GDM1 (cell line): ENCODE results near the gene FILIP1.
"Not testable (repeated sequence)": the region's sequence is repeated elsewhere in the genome, so short reads cannot be mapped to it uniquely, and the experiment has no call there.

Source experiments
- DNase-seq: peaks from one replicate; lab custom pipeline; 2025; lab: John Stamatoyannopoulos, UW

FILIP1 gene

GRCh38 chr6:75449630-75450206 is 43.9 kb downstream of the FILIP1 start:
- DNase-seq = no peak

DNA sequence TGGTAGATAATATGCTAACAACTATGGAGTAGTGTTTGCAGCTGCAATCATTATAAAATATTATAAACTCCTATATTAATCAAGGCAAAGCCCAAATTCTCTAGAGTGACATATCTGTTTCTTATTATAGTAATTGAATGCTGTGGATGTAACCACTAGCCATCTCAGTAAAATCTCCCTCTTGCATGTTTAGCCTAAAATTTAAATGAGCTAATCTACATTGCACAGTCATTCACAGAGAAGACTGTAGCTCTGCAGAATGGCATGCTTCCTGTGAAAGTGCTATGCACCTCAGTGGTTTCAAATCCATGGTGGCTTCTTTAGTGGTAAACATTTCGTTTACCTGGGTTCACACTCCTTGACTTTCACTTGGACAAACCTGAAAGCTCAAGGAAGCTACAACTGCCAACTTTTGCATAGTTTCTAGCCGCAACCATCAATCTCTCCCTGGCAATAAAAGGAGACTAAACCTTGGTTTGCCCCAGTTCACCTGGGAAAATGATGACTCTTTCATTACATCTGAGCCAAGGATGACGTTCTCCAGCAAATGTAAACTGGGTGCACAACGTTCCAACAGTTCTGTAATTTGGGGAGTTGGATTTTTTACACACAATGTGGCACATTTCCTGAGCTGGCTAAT is 47.2 kb downstream of the FILIP1 start:
- no peak for DNase-seq

DNA sequence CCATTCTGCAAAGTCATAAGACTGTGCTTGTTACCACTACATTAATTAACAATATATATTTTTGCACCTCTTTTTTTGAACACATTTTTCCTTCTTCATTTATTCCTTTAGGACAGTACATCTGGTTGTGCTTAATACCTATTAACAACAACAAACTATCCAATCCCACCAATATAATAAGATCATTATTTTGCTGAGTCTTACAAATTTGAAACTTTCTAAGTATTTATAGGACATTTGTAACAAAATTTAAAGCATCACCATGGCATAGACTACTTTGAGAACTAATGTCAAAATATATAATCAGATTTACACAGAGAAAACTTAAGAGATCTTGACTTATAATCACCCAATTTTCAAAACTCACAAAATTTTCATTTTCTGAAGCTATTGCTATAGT is 47.9 kb downstream of the FILIP1 start:
- no peak for DNase-seq

DNA sequence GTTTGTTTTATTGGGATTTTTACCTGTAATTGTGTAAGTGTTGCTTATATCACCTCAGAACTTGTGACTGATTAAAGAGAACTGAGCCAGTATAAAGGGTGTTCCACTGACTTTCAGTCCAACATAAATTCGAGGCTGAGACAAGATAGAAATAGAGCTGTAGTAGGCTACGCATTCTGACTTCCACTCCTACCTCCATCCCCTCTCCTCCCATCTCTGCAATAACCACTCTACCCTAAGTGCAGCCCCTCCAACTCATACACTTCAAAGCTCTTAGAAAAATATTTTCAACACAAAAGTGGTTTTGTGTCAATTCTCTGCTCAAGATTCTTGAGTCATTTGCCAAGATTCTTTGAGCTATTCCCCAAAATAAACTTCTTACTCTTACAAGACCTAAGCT is 48.7 kb downstream of the FILIP1 start:
- no peak for DNase-seq

- not testable (repeated sequence) for DNase-seq
Measured at GRCh38 chr6:75441883-75442282, 51.7 kb downstream of the FILIP1 start.

- DNase-seq = not testable (repeated sequence)
Measured at GRCh38 chr6:75441479-75441878, 52.1 kb downstream of the FILIP1 start.

GRCh38 chr6:75438442-75439116 is 55.0 kb downstream of the FILIP1 start:
- DNase-seq = no peak

GRCh38 chr6:75438013-75438431 is 55.6 kb downstream of the FILIP1 start:
- no peak for DNase-seq

- no peak for DNase-seq
Measured at GRCh38 chr6:75437421-75437891, 56.1 kb downstream of the FILIP1 start.

- no peak for DNase-seq
Measured at GRCh38 chr6:75436869-75437268, 56.7 kb downstream of the FILIP1 start.

DNA sequence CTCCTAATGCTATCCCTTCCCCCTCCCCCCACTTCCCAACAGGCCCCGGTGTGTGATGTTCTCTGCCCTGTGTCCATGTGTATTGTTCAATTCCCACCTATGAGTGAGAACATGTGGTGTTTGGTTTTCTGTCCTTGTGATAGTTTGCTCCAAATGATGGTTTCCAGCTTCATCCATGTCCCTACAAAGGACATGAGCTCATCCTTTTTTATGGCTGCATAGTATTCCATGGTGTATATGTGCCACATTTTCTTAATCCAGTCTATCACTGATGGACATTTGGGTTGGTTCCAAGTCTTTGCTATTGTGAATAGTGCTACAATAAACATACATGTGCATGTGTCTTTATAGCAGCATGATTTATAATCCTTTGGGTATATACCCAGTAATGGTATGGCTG is 60.8 kb downstream of the FILIP1 start:
- not testable (repeated sequence) for DNase-seq

- DNase-seq = no peak
Measured at GRCh38 chr6:75431379-75431778, 62.2 kb downstream of the FILIP1 start.

GRCh38 chr6:75430631-75431325 is 62.8 kb downstream of the FILIP1 start:
- no peak for DNase-seq

DNA sequence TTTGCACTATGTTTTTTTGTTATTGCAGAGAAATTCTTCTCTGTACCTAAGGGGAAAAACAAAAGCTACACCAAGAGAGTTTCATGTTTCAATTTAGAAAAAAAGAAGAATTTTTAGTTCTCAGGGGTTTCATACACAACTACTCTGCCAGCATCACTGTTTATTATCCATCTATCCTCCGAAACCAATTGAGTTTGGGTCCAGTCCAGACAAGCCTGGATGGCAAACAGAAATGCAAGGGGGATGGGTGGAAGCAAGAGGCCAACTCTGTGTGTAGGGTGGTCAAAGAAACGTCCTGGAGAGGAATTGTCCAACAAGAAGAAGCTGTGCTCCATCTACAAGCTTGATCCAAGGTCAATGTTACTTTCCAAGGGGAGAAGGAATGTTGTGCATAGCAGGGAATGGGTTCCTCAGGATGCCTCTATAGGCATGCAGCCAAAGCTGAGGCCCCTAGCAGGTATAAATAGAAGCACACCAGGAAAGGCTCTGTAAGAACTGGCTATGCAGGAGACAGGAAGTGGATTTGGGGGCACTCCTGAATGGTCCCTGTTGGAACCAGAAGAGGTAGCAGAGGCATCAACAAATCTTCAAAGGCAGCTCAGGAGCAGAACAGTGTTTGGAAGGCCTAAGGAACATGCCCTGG is 64.4 kb downstream of the FILIP1 start:
- DNase-seq = no peak

DNA sequence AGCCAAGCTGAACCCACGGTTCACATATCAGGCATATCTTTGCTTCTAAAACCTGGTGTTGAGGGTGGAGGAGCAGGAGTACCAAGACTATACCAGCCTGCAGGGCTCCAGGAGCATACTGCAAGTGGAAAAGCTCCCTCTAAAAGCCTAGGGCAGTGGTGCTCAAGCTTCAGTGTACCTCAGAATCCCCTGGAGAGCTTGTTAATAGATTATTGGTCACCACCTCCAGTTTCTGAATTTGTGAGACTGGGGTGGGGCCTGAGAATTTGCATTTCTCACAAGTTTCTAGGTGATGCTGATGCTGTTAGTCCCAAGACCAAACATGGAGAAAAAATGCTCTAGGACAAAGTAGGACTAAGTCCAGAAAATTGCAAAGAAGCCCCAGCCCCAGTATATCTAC is 65.4 kb downstream of the FILIP1 start:
- DNase-seq = no peak

GRCh38 chr6:75427329-75427728 is 66.3 kb downstream of the FILIP1 start:
- no peak for DNase-seq

- no peak for DNase-seq
Measured at GRCh38 chr6:75424618-75425548, 68.7 kb downstream of the FILIP1 start.

DNA sequence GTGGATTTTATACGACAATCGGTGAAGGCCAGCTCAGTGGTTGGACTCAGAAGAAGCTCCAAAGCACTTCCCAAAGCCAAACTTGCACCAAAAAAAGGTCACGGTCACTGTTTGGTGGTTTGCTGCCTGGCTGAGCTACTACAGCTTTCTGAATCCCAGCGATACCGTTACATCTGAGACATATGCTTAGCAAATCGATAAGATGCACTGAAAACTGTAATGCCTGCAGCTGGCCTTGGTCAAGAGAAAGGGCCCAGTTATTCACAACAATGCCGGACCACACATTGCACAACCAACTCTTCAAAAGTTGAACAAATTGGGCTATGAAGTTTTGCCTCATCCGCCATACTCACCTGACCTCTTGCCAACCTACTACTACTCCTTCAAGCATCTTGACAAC is 70.2 kb downstream of the FILIP1 start:
- no peak for DNase-seq

- DNase-seq = no peak
Measured at GRCh38 chr6:75422024-75422639, 71.5 kb downstream of the FILIP1 start.

- DNase-seq = no peak
Measured at GRCh38 chr6:75421316-75422023, 72.1 kb downstream of the FILIP1 start.
